PC-9 (cell line): Measurements from ENCODE around the gene TRIP11. TPM values are rescaled to one million over a fixed set of nuclear protein-coding genes. Genes with fewer than 3 reads are reported as not detected.

Experiments
- BruUV-seq: library from RNA; stranded (reverse); fragments of 400-500 nt; replicated peaks from 2 replicates; lab custom pipeline; 2021; lab: Mats Ljungman, UMichigan
- CTCF ChIA-PET: fragments of 300-600 bp; sonication (Branson Sonifier 250); formaldehyde crosslinking; loops from one replicate; lab custom pipeline; 2022; ENCODE audit warnings: antibody characterized with exemption; lab: Charles Lee
- POLR2A ChIA-PET: fragments of 300-600 bp; sonication (Branson Sonifier 250); formaldehyde crosslinking; loops from one replicate; lab custom pipeline; 2022; ENCODE audit warnings: antibody characterized with exemption; ENCODE audit not compliant: unreplicated experiment; lab: Charles Lee
- DNase-seq, 2 experiments: peaks; one replicate each; pipeline versions ENCODE4 v3.0.0 to v3.0.0-alpha.2; 2015 to 2022; ENCODE audit warnings: mixed read lengths in 1 of 2
- H2AFZ ChIP-seq: fragments of 200-600 bp; sonication (generic); 2 replicates; pipeline ENCODE4 v1.8.1; 2017; ENCODE audit warnings: antibody characterized with exemption
- H3F3A ChIP-seq: fragments of 200-600 bp; sonication (generic); 2 replicates; pipeline ENCODE4 v1.8.1; 2017; ENCODE audit warnings: antibody characterized with exemption, mild to moderate bottlenecking, low read depth; ENCODE audit not compliant: insufficient read depth
- H3K27ac ChIP-seq: fragments of 200-600 bp; sonication (generic); 2 replicates; pipeline ENCODE4 v1.6.1; 2016; ENCODE audit warnings: mixed run types
- H3K27me3 ChIP-seq: fragments of 200-600 bp; sonication (generic); 2 replicates; pipeline ENCODE4 v1.6.1; 2016; ENCODE audit warnings: low read depth, mixed run types; ENCODE audit not compliant: insufficient read depth
- H3K36me3 ChIP-seq: fragments of 200-600 bp; sonication (generic); 2 replicates; pipeline ENCODE4 v1.6.1; 2016; ENCODE audit warnings: low read depth, mixed run types
- H3K4me1 ChIP-seq: fragments of 200-600 bp; sonication (generic); replicated peaks from 2 replicates; pipeline ENCODE4 v1.6.1; 2016; ENCODE audit warnings: mixed run types; ENCODE audit not compliant: insufficient read depth
- H3K4me2 ChIP-seq: fragments of 200-600 bp; sonication (generic); 2 replicates; pipeline ENCODE4 v1.6.1; 2017; ENCODE audit warnings: mixed run types
- H3K4me3 ChIP-seq: fragments of 200-600 bp; sonication (generic); 2 replicates; pipeline ENCODE4 v1.6.1; 2016; ENCODE audit warnings: mixed run types
- H3K79me2 ChIP-seq: fragments of 200-600 bp; sonication (generic); 2 replicates; pipeline ENCODE4 v1.6.1; 2017; ENCODE audit warnings: low read depth, mixed run types
- H3K9me2 ChIP-seq: fragments of 200-600 bp; sonication (generic); 2 replicates; pipeline ENCODE4 v1.8.1; 2017; ENCODE audit warnings: mild to moderate bottlenecking; ENCODE audit not compliant: insufficient read depth
- H3K9me3 ChIP-seq: fragments of 200-600 bp; sonication (generic); 2 replicates; pipeline ENCODE4 v1.8.1; 2016; ENCODE audit warnings: low read depth; ENCODE audit not compliant: insufficient read depth
- H4K20me1 ChIP-seq: fragments of 200-600 bp; sonication (generic); 2 replicates; pipeline ENCODE4 v1.8.1; 2017; ENCODE audit not compliant: insufficient read depth
- EZH2 ChIP-seq: fragments of 200-600 bp; sonication (generic); IDR thresholded peaks from 2 replicates; pipeline ENCODE4 v1.8.0; 2017; ENCODE audit warnings: antibody characterized with exemption, low read depth
- intact Hi-C: fragments of 100-400 bp; cut with micrococcal nuclease; formaldehyde crosslinking; loops from one replicate; pipeline ENCODE4 v1.10.0; 2022; ENCODE audit not compliant: unreplicated experiment
- total RNA-seq: library from RNA; stranded (reverse); gene quantifications from 2 replicates; pipeline ENCODE4 v1.2.3, GENCODE V29; 2021
- TF ChIP-seq, protein P1 (sequence below): fragments of 200-600 bp; sonication (generic); conservative IDR thresholded peaks from 2 replicates; pipeline ENCODE4 v1.6.1; 2017; ENCODE audit warnings: mixed run types, antibody characterized with exemption, mild to moderate bottlenecking, moderate library complexity

TRIP11 gene
- total RNA-seq, 1 experiment from 2014 or later = 22.0 TPM

DNA sequence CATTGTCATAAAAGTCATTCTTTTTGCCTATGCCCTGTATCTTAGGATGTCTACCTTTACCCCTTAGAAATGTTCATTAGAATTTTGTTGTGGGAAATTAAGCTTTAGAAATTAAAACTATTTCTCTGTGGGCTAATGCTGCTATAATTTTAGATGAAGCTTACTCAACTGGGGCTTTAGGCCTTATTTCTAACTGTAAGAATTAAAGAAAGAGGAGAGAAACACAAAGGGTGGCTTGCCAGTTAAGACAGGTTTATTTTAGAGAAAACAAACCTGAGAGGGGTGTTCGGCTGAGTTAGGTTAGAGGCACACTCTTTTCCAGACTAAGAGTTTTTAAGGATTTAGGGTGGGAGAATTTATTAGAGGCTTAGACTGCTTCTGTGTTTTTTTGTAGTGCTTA, 6.4 kb downstream of the TRIP11 start:
- CTCF ChIA-PET = no interaction called here
- no peaks in the 10 kb centered on the region for H3K36me3 ChIP-seq

DNA sequence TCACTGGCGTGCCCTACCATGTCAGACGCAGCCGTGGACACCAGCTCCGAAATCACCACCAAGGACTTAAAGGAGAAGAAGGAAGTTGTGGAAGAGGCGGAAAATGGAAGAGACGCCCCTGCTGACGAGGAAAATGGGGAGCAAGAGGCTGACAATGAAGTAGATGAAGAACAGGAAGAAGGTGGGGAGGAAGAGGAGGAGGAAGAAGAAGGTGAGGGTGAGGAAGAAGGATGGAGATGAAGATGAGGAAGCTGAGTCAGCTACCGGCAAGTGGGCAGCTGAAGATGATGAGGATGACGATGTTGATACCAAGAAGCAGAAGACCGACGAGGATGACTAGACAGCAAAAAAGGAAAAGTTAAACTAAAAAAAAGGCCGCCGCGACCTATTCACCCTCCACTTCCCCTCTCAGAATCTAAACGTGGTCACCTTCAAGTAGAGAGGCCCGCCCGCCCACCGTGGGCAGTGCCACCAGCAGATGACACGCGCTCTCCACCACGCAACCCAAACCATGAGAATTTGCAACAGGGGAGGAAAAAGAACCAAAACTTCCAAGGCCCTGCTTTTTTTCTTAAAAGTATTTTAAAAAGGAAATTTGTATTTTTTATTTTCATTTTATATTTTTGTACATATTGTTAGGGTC, 13.2 kb downstream of the TRIP11 start:
- H3K9me3 ChIP-seq = no peaks in the 10 kb centered on the region
- no TSS peak for BruUV-seq
- H2AFZ ChIP-seq = no peak overlapping the region
- H3K27me3 ChIP-seq = no peaks in the 10 kb centered on the region
- H3K9me2 ChIP-seq = no peaks in the 10 kb centered on the region
- POLR2A ChIA-PET = no interaction called here
- H4K20me1 ChIP-seq = no peaks in the 10 kb centered on the region; the same call in 1 of the 2 replicates
- TF ChIP-seq, protein P1, sequence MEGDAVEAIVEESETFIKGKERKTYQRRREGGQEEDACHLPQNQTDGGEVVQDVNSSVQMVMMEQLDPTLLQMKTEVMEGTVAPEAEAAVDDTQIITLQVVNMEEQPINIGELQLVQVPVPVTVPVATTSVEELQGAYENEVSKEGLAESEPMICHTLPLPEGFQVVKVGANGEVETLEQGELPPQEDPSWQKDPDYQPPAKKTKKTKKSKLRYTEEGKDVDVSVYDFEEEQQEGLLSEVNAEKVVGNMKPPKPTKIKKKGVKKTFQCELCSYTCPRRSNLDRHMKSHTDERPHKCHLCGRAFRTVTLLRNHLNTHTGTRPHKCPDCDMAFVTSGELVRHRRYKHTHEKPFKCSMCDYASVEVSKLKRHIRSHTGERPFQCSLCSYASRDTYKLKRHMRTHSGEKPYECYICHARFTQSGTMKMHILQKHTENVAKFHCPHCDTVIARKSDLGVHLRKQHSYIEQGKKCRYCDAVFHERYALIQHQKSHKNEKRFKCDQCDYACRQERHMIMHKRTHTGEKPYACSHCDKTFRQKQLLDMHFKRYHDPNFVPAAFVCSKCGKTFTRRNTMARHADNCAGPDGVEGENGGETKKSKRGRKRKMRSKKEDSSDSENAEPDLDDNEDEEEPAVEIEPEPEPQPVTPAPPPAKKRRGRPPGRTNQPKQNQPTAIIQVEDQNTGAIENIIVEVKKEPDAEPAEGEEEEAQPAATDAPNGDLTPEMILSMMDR = no peak
- no peak for TF ChIP-seq EZH2
- intact Hi-C loops = no loop called here
- H3K4me3 ChIP-seq = no peak overlapping the region
- CTCF ChIA-PET = no interaction called here
- peaks cover 7% of the 10 kb centered on the region; the same call in 1 of the 2 replicates for H3K36me3 ChIP-seq
- no peak overlapping the region for H3K4me2 ChIP-seq
- H3K27ac ChIP-seq = no peak overlapping the region
- no peaks in the 10 kb centered on the region for H3F3A ChIP-seq
- H3K4me1 ChIP-seq = no peaks in the 10 kb centered on the region
- H3K79me2 ChIP-seq = no peaks in the 10 kb centered on the region
- no peak for DNase-seq

More for the DNA sequence above, 6.4 kb downstream of the TRIP11 start:
- no peak overlapping the region for H3K4me2 ChIP-seq
- no peaks in the 10 kb centered on the region for H3K9me2 ChIP-seq
- H4K20me1 ChIP-seq = peaks cover 9% of the 10 kb centered on the region
- no peak overlapping the region for H3K4me3 ChIP-seq
- intact Hi-C loops = no loop called here
- no peak for DNase-seq
- TF ChIP-seq EZH2 = no peak
- TF ChIP-seq, protein P1 = no peak
- H2AFZ ChIP-seq = no peak overlapping the region
- peaks cover 29% of the 10 kb centered on the region for H3K79me2 ChIP-seq
- no peaks in the 10 kb centered on the region for H3F3A ChIP-seq
- 0 out of 2 replicates have a peak, but pooled peaks cover 7% of the 10 kb centered on the region for H3K4me1 ChIP-seq
- BruUV-seq = no TSS peak
- POLR2A ChIA-PET = no interaction called here
- H3K27me3 ChIP-seq = no peaks in the 10 kb centered on the region
- H3K9me3 ChIP-seq = no peaks in the 10 kb centered on the region
- no peak overlapping the region for H3K27ac ChIP-seq

DNA sequence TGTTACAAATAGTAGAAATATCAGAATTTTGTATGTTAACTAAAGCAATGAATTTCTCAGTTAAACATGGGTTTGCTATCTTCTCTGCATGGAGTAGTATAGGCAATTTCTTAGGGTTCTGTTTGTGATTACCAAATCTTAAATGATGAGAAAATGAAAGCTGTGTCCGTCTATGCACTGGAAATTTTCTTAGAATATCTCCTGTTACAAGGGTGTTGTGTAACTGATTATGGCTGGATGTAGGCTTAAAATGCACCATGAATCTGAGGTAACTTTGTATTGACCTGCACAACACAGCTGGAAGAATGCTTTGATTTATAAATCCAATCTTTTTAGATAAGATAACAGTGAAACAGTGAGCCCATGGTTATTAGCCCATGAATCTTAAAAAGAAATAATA, 17.8 kb downstream of the TRIP11 start:
- BruUV-seq = no TSS peak
- TF ChIP-seq, protein P1 = no peak
- no peak for TF ChIP-seq EZH2
- H3K79me2 ChIP-seq = no peaks in the 10 kb centered on the region
- no peaks in the 10 kb centered on the region for H3K9me3 ChIP-seq
- no peak overlapping the region for H2AFZ ChIP-seq
- H3K27ac ChIP-seq = no peak overlapping the region
- H4K20me1 ChIP-seq = no peaks in the 10 kb centered on the region; the same call in 1 of the 2 replicates
- intact Hi-C loops = no loop called here
- H3K4me1 ChIP-seq = no peaks in the 10 kb centered on the region
- no peaks in the 10 kb centered on the region for H3K36me3 ChIP-seq
- H3F3A ChIP-seq = no peaks in the 10 kb centered on the region
- no peak for DNase-seq
- H3K9me2 ChIP-seq = no peaks in the 10 kb centered on the region
- H3K4me3 ChIP-seq = no peak overlapping the region
- POLR2A ChIA-PET = no interaction called here
- no peaks in the 10 kb centered on the region for H3K27me3 ChIP-seq
- CTCF ChIA-PET = no interaction called here
- no peak overlapping the region for H3K4me2 ChIP-seq
